Suprapubic skin (tissue), 4 donors: Measurements from ENCODE around the gene TFDP1.

Experiments
- CTCF ChIP-seq, 2 donors: fragments of 200-600 bp in 1 of 2; fragments of 450-650 bp in 1 of 2; sonication (generic) in 1 of 2; IDR thresholded peaks; one replicate each; pipeline ENCODE4 v1.5.1; 2016 to 2019; ENCODE audit warnings: antibody characterized with exemption in 2 of 2, mild to moderate bottlenecking in 1 of 2, moderate library complexity in 1 of 2
- EP300 ChIP-seq: sonication (generic); formaldehyde crosslinking; IDR thresholded peaks from one replicate; pipeline ENCODE4 v1.6.1; 2017; ENCODE audit warnings: antibody characterized with exemption
- POLR2A ChIP-seq, 2 donors: fragments of 450-650 bp; IDR thresholded peaks; one replicate each; pipeline ENCODE4 v1.6.1; 2017; ENCODE audit warnings: antibody characterized with exemption in 2 of 2, mild to moderate bottlenecking in 2 of 2, moderate library complexity in 2 of 2
- POLR2AphosphoS5 ChIP-seq, 3 donors: sonication (generic); formaldehyde crosslinking; IDR thresholded peaks; one replicate each; pipeline ENCODE4 v1.6.1; 2017; ENCODE audit warnings: antibody characterized with exemption in 3 of 3

GRCh38 chr13:113654175-113654560, 69.6 kb downstream of the TFDP1 start:
- TF ChIP-seq CTCF (IDR thresholded peaks at IDR 0.05) (no peak), POLR2A (IDR thresholded peaks at IDR 0.05) (no peak), EP300 (no peak), POLR2AphosphoS5 (IDR thresholded peaks at IDR 0.05) (no peak)
